ENCODE data around the gene OR51F1. TPM values are rescaled to one million over a fixed set of nuclear protein-coding genes. Genes with fewer than 3 reads are reported as not detected.

The OR51F1 gene, protein sequence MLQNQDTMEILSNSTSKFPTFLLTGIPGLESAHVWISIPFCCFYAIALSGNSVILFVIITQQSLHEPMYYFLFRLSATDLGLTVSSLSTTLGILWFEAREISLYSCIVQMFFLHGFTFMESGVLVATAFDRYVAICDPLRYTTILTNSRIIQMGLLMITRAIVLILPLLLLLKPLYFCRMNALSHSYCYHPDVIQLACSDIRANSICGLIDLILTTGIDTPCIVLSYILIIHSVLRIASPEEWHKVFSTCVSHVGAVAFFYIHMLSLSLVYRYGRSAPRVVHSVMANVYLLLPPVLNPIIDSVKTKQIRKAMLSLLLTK
- total RNA-seq: not detected in 2 replicates

DNA sequence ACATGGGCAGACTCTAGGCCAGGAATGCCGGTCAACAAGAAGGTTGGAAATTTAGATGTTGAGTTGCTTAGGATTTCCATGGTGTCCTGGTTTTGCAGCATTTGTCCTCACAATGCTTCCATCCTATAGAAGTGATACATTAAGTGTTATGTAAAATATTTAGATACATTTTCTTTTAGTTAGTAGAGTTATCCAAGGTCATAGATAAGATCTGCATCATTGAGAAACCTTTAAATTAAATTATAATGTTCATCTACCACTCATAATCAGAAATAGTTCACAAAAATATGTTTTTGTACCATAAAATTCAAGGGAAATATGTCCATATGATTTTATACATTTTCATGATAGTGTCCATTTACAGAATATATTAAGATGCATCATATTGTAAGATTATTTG, at the start of gene OR51F1:
OR51F1 (minus strand) TSS at position 101 of the 400 bp plus-strand sequence; CDS start at position 101, 0 bp downstream.

DNA sequence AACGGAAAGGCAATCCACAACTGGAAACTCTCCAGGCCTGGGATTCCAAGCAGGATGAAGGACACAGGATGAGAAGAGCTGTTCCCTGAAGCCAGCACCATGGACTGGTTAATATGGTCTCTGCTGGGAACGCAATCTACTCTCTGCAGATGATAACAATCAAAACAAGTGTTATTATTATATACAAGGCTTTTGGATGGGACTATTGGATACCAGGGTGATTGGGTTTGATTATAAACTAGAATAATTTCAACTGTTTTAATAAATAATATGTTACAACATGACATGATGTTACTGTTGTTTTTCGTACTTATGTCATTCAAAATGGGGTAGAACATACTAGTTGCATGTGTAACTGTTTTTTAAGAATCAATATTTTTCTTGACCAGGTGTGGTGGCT, 34.5 kb upstream of the OR51F1 start, which contains the start of gene OR52R1:
OR52R1 (minus strand) TSS at position 101 of the 400 bp plus-strand sequence; CDS start at position 101, 0 bp downstream.

Other genes with a start within 250 kb of the OR51F1 start
- gene OR52M1, start 224.7 kb downstream of the OR51F1 start, total RNA-seq: not detected in 2 replicates
- not detected in 2 replicates for gene OR52I2, start 188.2 kb downstream of the OR51F1 start, total RNA-seq
- not detected in 2 replicates for gene OR52I1, start 175.9 kb downstream of the OR51F1 start, total RNA-seq
- 7.6 and 11.4 TPM in 2 replicates for gene TRIM68, start 161.7 kb downstream of the OR51F1 start, total RNA-seq
- not detected in 2 replicates for gene OR51D1, start 132.5 kb downstream of the OR51F1 start, total RNA-seq
- not detected in 2 replicates for gene OR51E1, start 126.0 kb downstream of the OR51F1 start, total RNA-seq
- not detected in 2 replicates for gene OR51E2, start 72.1 kb downstream of the OR51F1 start, total RNA-seq
- not detected in 2 replicates for gene MMP26, start 65.2 kb downstream of the OR51F1 start, total RNA-seq
- gene OR52R1, start 34.4 kb upstream of the OR51F1 start, total RNA-seq: not detected in 2 replicates
- not detected in 2 replicates for gene OR51F2, start 51.4 kb upstream of the OR51F1 start, total RNA-seq
- not detected in 2 replicates for gene OR51S1, start 79.3 kb upstream of the OR51F1 start, total RNA-seq
- not detected in 2 replicates for gene OR51T1, start 112.0 kb upstream of the OR51F1 start, total RNA-seq
- not detected in 2 replicates for gene OR51A7, start 133.8 kb upstream of the OR51F1 start, total RNA-seq
- not detected in 2 replicates for gene OR51G2, start 149.4 kb upstream of the OR51F1 start, total RNA-seq
- gene OR51G1, start 154.4 kb upstream of the OR51F1 start, total RNA-seq: not detected in 2 replicates
- gene OR51A4, start 177.7 kb upstream of the OR51F1 start, total RNA-seq: not detected in 2 replicates
- gene OR51A2, start 185.8 kb upstream of the OR51F1 start, total RNA-seq: not detected in 2 replicates
- not detected in 2 replicates for gene OR51L1, start 224.9 kb upstream of the OR51F1 start, total RNA-seq

Measured in dermis lymphatic vessel endothelial cell (primary cell).